K562 (cell line): ENCODE measurements around the gene ZC3H10. TPM values are rescaled to one million over a fixed set of nuclear protein-coding genes. Genes with fewer than 3 reads are reported as not detected.
A peak's percentile ranks its signal among the peaks of the same experiment; 100 is the strongest.

Experiments
- ATF4 ChIP-seq: fragments of 450-650 bp; formaldehyde crosslinking; IDR thresholded peaks from 2 replicates; pipeline ENCODE4 v1.4.0; 2022; ENCODE audit warnings: mild to moderate bottlenecking, moderate library complexity
- CBFA2T3 ChIP-seq: fragments of 450-650 bp; IDR thresholded peaks from 2 replicates; pipeline ENCODE4 v1.6.1; 2017
- FOXA1 ChIP-seq: fragments of 450-650 bp; IDR thresholded peaks from 2 replicates; pipeline ENCODE4 v1.6.1; 2016; ENCODE audit warnings: mild to moderate bottlenecking, borderline replicate concordance
- FOXK2 ChIP-seq, 2 experiments: fragments of 450-650 bp; IDR thresholded peaks in 1 of 2; conservative IDR thresholded peaks in 1 of 2; 2 replicates each; pipeline ENCODE4 v1.6.1; 2016; ENCODE audit warnings: low read depth in 2 of 2, mild to moderate bottlenecking in 1 of 2
- HDAC2 ChIP-seq: fragments of 450-650 bp; IDR thresholded peaks from 2 replicates; pipeline ENCODE4 v1.6.1; 2016; ENCODE audit warnings: mild to moderate bottlenecking
- HMGN3 ChIP-seq: IDR thresholded peaks from 2 replicates; pipeline ENCODE4 v1.6.1; 2011; ENCODE audit warnings: borderline replicate concordance, low read depth, mild to moderate bottlenecking, mixed read lengths, low read length; ENCODE audit not compliant: insufficient read length; ENCODE audit errors: extremely low read depth
- IRF9 ChIP-seq: fragments of 450-650 bp; IDR thresholded peaks from 2 replicates; pipeline ENCODE4 v1.6.1; 2016; ENCODE audit warnings: missing biosample characterization, missing genetic modification characterization
- JUN ChIP-seq, 2 experiments: sonication (generic) in 1 of 2; formaldehyde crosslinking in 1 of 2; IDR thresholded peaks; 2 replicates each; pipeline versions ENCODE4 v1.6.1 to v1.8.0; 2012 to 2022; ENCODE audit warnings: borderline replicate concordance in 2 of 2, mild to moderate bottlenecking in 2 of 2, improper control_type of control experiment in 1 of 2, low read depth in 1 of 2, low read length in 1 of 2, missing genetic modification reagents in 1 of 2
- NONO ChIP-seq, 2 experiments: fragments of 200-400 bp in 1 of 2; fragments of 450-650 bp in 1 of 2; formaldehyde crosslinking in 1 of 2; IDR thresholded peaks; 2 replicates each; pipeline ENCODE4 v1.6.1; 2017; ENCODE audit warnings: low read depth in 2 of 2, mild to moderate bottlenecking in 2 of 2, moderate library complexity in 2 of 2, low read length in 1 of 2
- RCOR1 ChIP-seq, 2 experiments: IDR thresholded peaks; 2 replicates each; pipeline ENCODE4 v1.6.1; 2012; ENCODE audit warnings: low read depth in 2 of 2, low read length in 2 of 2, borderline replicate concordance in 1 of 2, improper control_type of control experiment in 1 of 2
- REST ChIP-seq, 2 experiments: fragments of 450-650 bp; formaldehyde crosslinking in 1 of 2; IDR thresholded peaks; 2 replicates each; pipeline versions ENCODE4 v1.4.0 to v1.6.1; 2014 to 2020; ENCODE audit warnings: mild to moderate bottlenecking in 2 of 2, borderline replicate concordance in 1 of 2, low read depth in 1 of 2
- RNF2 ChIP-seq: sonication (generic); IDR thresholded peaks from 2 replicates; pipeline ENCODE4 v1.6.1; 2016
- TFAM ChIP-seq: fragments of 250-450 bp; sonication (Bioruptor Pico); conservative IDR thresholded peaks from 2 replicates; pipeline ENCODE4 v1.5.0; 2021; ENCODE audit warnings: mild to moderate bottlenecking, moderate library complexity
- TRIM24 ChIP-seq, 2 experiments: fragments of 450-650 bp; IDR thresholded peaks; 2 replicates each; pipeline ENCODE4 v1.6.1; 2016
- ZNF696 ChIP-seq: fragments of 250-450 bp; sonication (Bioruptor Pico); conservative IDR thresholded peaks from 2 replicates; pipeline ENCODE4 v1.4.0; 2020; ENCODE audit warnings: mild to moderate bottlenecking, moderate library complexity
- ZSCAN32 ChIP-seq: fragments of 450-650 bp; formaldehyde crosslinking; IDR thresholded peaks from 2 replicates; pipeline ENCODE4 v1.4.0; 2020; ENCODE audit warnings: mild to moderate bottlenecking, moderate library complexity
- polyA plus RNA-seq, 8 experiments: library from polyadenylated mRNA; depleted of rRNA in 4 of 8; stranded (reverse) in 5 of 8; unstranded in 3 of 8; fragments of >200 nt; fragmentation: Nextera tagmentation in 2 of 8; fragmentation: Illumina TruSeq in 1 of 8; extraction: Ambion mirVana in 2 of 8; extraction: Trizol in 1 of 8; gene quantifications; 2 replicates each; pipeline versions ENCODE4 v1.2.1 to v1.2.3, GENCODE V29; 2011 to 2014; ENCODE audit warnings: inconsistent platforms in 1 of 8, missing spikeins in 1 of 8
- total RNA-seq, 7 experiments: library from RNA; depleted of rRNA in 6 of 7; stranded (reverse); fragments of >200 nt in 6 of 7; fragmentation: Illumina TruSeq in 2 of 7; extraction: Trizol in 2 of 7; gene quantifications; 2 replicates each; pipeline versions ENCODE4 v1.2.1 to v1.2.3, GENCODE V29; 2011 to 2021; ENCODE audit warnings: low replicate concordance in 1 of 7

The ZC3H10 gene
- total and polyA plus RNA-seq, 9 of the 15 experiments (the other 6 are each of a cell fraction or from before 2014, with no cell fraction given), result 0.31 to 4.1 (median 1.6) TPM

- TF ChIP-seq REST (IDR thresholded peaks at IDR 0.05; ENCODE audit: borderline replicate concordance) (peak; percentile 53; the same call in 1 of the 2 replicates), REST (CRISPR knock-in tag; IDR thresholded peaks at IDR 0.05; ENCODE audit: low read depth) (no peak), CBFA2T3 (peak; percentile 92), ZNF696 (CRISPR knock-in tag) (no peak), TFAM (CRISPR knock-in tag) (no peak), IRF9 (tag) (0 out of 2 replicates have a peak, but pooled peaks have one; percentile 2), HMGN3 (peak; percentile 91), HDAC2 (no peak), TRIM24 (IDR thresholded peaks at IDR 0.05) (peak; percentile 62 to 82; a peak in 2 of 4 replicates), JUN (IDR thresholded peaks at IDR 0.05; ENCODE audit: borderline replicate concordance, low read depth, low read length) (peak; percentile 54; the same call in 1 of the 2 replicates), JUN (CRISPR knock-in tag; IDR thresholded peaks at IDR 0.05; ENCODE audit: borderline replicate concordance) (no peak), NONO (IDR thresholded peaks at IDR 0.05; ENCODE audit: low read depth in 2 of 2, low read length in 1 of 2) (peak in 1 of 2 experiments; percentile 38; a peak in 1 of 4 replicates), FOXA1 (peak; percentile 88), RNF2 (peak; percentile 89), ZSCAN32 (peak; percentile 37; the same call in 1 of the 2 replicates), FOXK2 (conservative IDR thresholded peaks at IDR 0.05 in 1 of 2, IDR thresholded peaks at IDR 0.05 in 1 of 2; ENCODE audit: low read depth in 2 of 2) (peak in 1 of 2 experiments; percentile 61; a peak in 3 of 4 replicates), ATF4 (CRISPR knock-in tag) (peak; percentile 90), RCOR1 (IDR thresholded peaks at IDR 0.05; ENCODE audit: borderline replicate concordance in 1 of 2, low read depth in 2 of 2, low read length in 2 of 2) (peak in 1 of 2 experiments; percentile 91; a peak in 2 of 4 replicates)
These were observed 8.7 kb downstream of the ZC3H10 start (continued) for GRCh38 chr12:56126732-56127239.
